Esophagus squamous epithelium (tissue), 5 donors: ENCODE measurements around the gene MAT1A. TPM values are rescaled to one million over a fixed set of nuclear protein-coding genes. Genes with fewer than 3 reads are reported as not detected.
A peak's percentile ranks its signal among the peaks of the same experiment; 100 is the strongest.

ENCODE experiments used
- DNase-seq: peaks from one replicate; lab custom pipeline; 2025; lab: John Stamatoyannopoulos, UW
- H3K27ac ChIP-seq, 4 donors: fragments of 200-600 bp; sonication (generic); one replicate each; pipeline ENCODE4 v1.5.1; 2016 to 2019; ENCODE audit warnings: mild to moderate bottlenecking in 1 of 4
- H3K27me3 ChIP-seq, 4 donors: fragments of 200-600 bp; sonication (generic); 1 replicate in 3 of 4; 2 replicates in 1 of 4; pipeline versions ENCODE4 v1.5.1 to v1.6.0; 2017 to 2021; ENCODE audit warnings: antibody characterized with exemption in 1 of 4
- H3K36me3 ChIP-seq, 3 donors: fragments of 200-600 bp; sonication (generic); one replicate each; pipeline ENCODE4 v1.5.1; 2016 to 2019
- H3K4me1 ChIP-seq, 3 donors: fragments of 200-600 bp; sonication (generic); one replicate each; pipeline ENCODE4 v1.5.1; 2017 to 2019
- H3K4me3 ChIP-seq, 4 donors: fragments of 200-600 bp; sonication (generic); 1 replicate in 3 of 4; 2 replicates in 1 of 4; pipeline ENCODE4 v1.5.1; 2016 to 2019; ENCODE audit warnings: mild to moderate bottlenecking in 2 of 4, moderate library complexity in 1 of 4
- H3K9me3 ChIP-seq, 3 donors: fragments of 200-600 bp; sonication (generic); one replicate each; pipeline ENCODE4 v1.5.1; 2016 to 2019
- CTCF ChIP-seq, 6 experiments: fragments of 450-650 bp in 4 of 6; fragments of 200-600 bp in 2 of 6; sonication (generic) in 2 of 6; IDR thresholded peaks; one replicate each; pipeline ENCODE4 v1.5.1; 2016 to 2019; ENCODE audit warnings: antibody characterized with exemption in 6 of 6, mild to moderate bottlenecking in 4 of 6, moderate library complexity in 4 of 6
- POLR2A ChIP-seq, 4 donors: fragments of 450-650 bp; IDR thresholded peaks; one replicate each; pipeline ENCODE4 v1.6.1; 2017; ENCODE audit warnings: antibody characterized with exemption in 4 of 4, mild to moderate bottlenecking in 4 of 4, moderate library complexity in 3 of 4
- WGBS, 2 donors: methylation state at CpG; one replicate each; pipeline ENCODE4 v1.1.5; 2018; 5-methylcytosine and 5-hydroxymethylcytosine counted together
- intact Hi-C: fragments of 100-400 bp; cut with DNase I; formaldehyde crosslinking; loops from one replicate; pipeline ENCODE4 v1.15.0; 2022
- total RNA-seq, 4 donors: library from RNA; depleted of rRNA; stranded (reverse); fragments of >200 nt; gene quantifications; one replicate each; pipeline ENCODE4 v1.1.0, GENCODE V29; 2016
- donor health status: DM: yes; HTN: yes; CAD: no.

Gene MAT1A
- total RNA-seq, 4 donors from 2014 or later = 0.09 to 2.3 (median 0.55) TPM

GRCh38 chr10:80264081-80265056 is 25.1 kb downstream of the MAT1A start:
- no peaks in the 10 kb centered on the region for H3K9me3 ChIP-seq
- no peaks in the 10 kb centered on the region for H3K4me1 ChIP-seq
- H3K27me3 ChIP-seq = peaks cover 0 to 13% (median 0%) of the 10 kb centered on the region in 4 donors
- H3K27ac ChIP-seq = no peak overlapping the region
- no peaks in the 10 kb centered on the region for H3K36me3 ChIP-seq
- intact Hi-C loops = no loop called here
- WGBS, 2 donors = 81 to 85% methylated on average over 18 to 23 of the region's 25 CpGs
- H3K4me3 ChIP-seq = no peak overlapping the region
- TF ChIP-seq POLR2A (IDR thresholded peaks at IDR 0.05) = no peak
- TF ChIP-seq CTCF (IDR thresholded peaks at IDR 0.05) = no peak
- DNase-seq = no peak

- DNase-seq = no peak
- Histone ChIP-seq H3K4me1 (no peaks in the 10 kb centered on the region), H3K9me3 (no peaks in the 10 kb centered on the region), H3K27me3 (peaks cover 0 to 13% (median 0%) of the 10 kb centered on the region in 4 donors), H3K36me3 (no peaks in the 10 kb centered on the region), H3K27ac (no peak overlapping the region), H3K4me3 (no peak overlapping the region)
- WGBS, 2 donors = 40 to 100% methylated on average over 1 to 5 of the region's 6 CpGs
- intact Hi-C loops = no loop called here
- TF ChIP-seq POLR2A (IDR thresholded peaks at IDR 0.05) = no peak
- no peak for TF ChIP-seq CTCF (IDR thresholded peaks at IDR 0.05)
Measured at GRCh38 chr10:80261316-80262030, 28.0 kb downstream of the MAT1A start.

GRCh38 chr10:80260295-80261243 is 28.9 kb downstream of the MAT1A start:
- Histone ChIP-seq H3K4me3 (no peak overlapping the region), H3K27me3 (peaks cover 0 to 21% (median 0%) of the 10 kb centered on the region in 4 donors), H3K27ac (no peak overlapping the region), H3K36me3 (no peaks in the 10 kb centered on the region), H3K9me3 (no peaks in the 10 kb centered on the region), H3K4me1 (no peaks in the 10 kb centered on the region)
- no peak for DNase-seq
- 43 to 52% methylated on average over 11 to 16 of the region's 19 CpGs for whole genome bisulfite sequencing, 2 donors
- TF ChIP-seq POLR2A (IDR thresholded peaks at IDR 0.05) (no peak), CTCF (IDR thresholded peaks at IDR 0.05) (peak; percentile 35 to 80 (median 60))
- intact Hi-C loops = no loop called here

GRCh38 chr10:80259405-80259871 is 30.0 kb downstream of the MAT1A start:
- no peaks in the 10 kb centered on the region for H3K4me1 ChIP-seq
- no peak overlapping the region for H3K4me3 ChIP-seq
- TF ChIP-seq POLR2A (IDR thresholded peaks at IDR 0.05) = no peak
- TF ChIP-seq CTCF (IDR thresholded peaks at IDR 0.05) = no peak
- H3K36me3 ChIP-seq = no peaks in the 10 kb centered on the region
- no peak for DNase-seq
- 85 to 89% methylated on average over 6 of the region's 6 CpGs for WGBS, 2 donors
- intact Hi-C loops = no loop called here
- peaks cover 0 to 18% (median 0%) of the 10 kb centered on the region in 4 donors for H3K27me3 ChIP-seq
- no peak overlapping the region for H3K27ac ChIP-seq
- H3K9me3 ChIP-seq = no peaks in the 10 kb centered on the region
